GM12878 (cell line): Measurements from ENCODE around the gene ARPC1A. TPM values are rescaled to one million over a fixed set of nuclear protein-coding genes. Genes with fewer than 3 reads are reported as not detected.
"Not testable (repeated sequence)": the region's sequence is repeated elsewhere in the genome, so short reads cannot be mapped to it uniquely, and the experiment has no call there.

Source experiments
- ATAC-seq: fragments of 200-7000 bp; cut with Tn5 transposase; 3 replicates; pipeline ENCODE4 v1.9.1; 2020; ENCODE audit warnings: mild to moderate bottlenecking, moderate library complexity
- BruUV-seq: library from RNA; stranded (reverse); fragments of 400-500 nt; replicated peaks from 2 replicates; lab custom pipeline; 2021; lab: Mats Ljungman, UMichigan
- CTCF ChIA-PET: fragments of 300-600 bp; sonication (Branson Sonifier 250); formaldehyde crosslinking; extraction: SDS; loops from one replicate; lab custom pipeline; 2021; ENCODE audit warnings: inconsistent platforms; lab: Yijun Ruan, JAX
- POLR2A ChIA-PET: fragments of 350-600 bp; formaldehyde crosslinking; extraction: SDS; loops from one replicate; lab custom pipeline; 2021; ENCODE audit warnings: inconsistent platforms; lab: Charles Lee
- RAD21 ChIA-PET: fragments of 300-600 bp; sonication (Branson Sonifier 250); formaldehyde crosslinking; loops from one replicate; lab custom pipeline; 2023; ENCODE audit warnings: antibody characterized with exemption; ENCODE audit not compliant: unreplicated experiment; lab: Charles Lee
- SMC1A ChIA-PET: fragments of 300-600 bp; sonication (Branson Sonifier 250); formaldehyde crosslinking; loops from one replicate; lab custom pipeline; 2023; ENCODE audit not compliant: unreplicated experiment, uncharacterized antibody; lab: Charles Lee
- DNase-seq: peaks from one replicate; pipeline ENCODE4 v3.0.0-alpha.2; 2011; ENCODE audit warnings: low read depth, low spot score
- FAIRE-seq: peaks from 3 replicates; lab custom pipeline; 2011; peaks lifted over from hg19 to GRCh38; lab: Jason Lieb, UNC
- H2AFZ ChIP-seq: 2 replicates; pipeline ENCODE4 v1.6.0; 2011; ENCODE audit warnings: low read depth, low read length, control low read depth; ENCODE audit not compliant: control insufficient read depth
- H3K27ac ChIP-seq: 2 replicates; pipeline ENCODE4 v1.5.1; 2011; ENCODE audit warnings: control low read depth; ENCODE audit not compliant: control insufficient read depth, insufficient read depth
- H3K27me3 ChIP-seq, 2 experiments: replicated peaks in 1 of 2; 2 replicates each; pipeline versions ENCODE4 v1.6.0 to v1.6.1; 2011; ENCODE audit warnings: low read length in 1 of 2; ENCODE audit not compliant: control insufficient read depth in 2 of 2, insufficient read depth in 2 of 2
- H3K36me3 ChIP-seq, 2 experiments: 2 replicates each; pipeline ENCODE4 v1.5.1; 2011; ENCODE audit warnings: low read length in 1 of 2; ENCODE audit not compliant: control insufficient read depth in 2 of 2, insufficient read depth in 2 of 2
- H3K4me1 ChIP-seq: 2 replicates; pipeline ENCODE4 v1.6.1; 2011; ENCODE audit warnings: mild to moderate bottlenecking, low read length, moderate library complexity, mixed read lengths; ENCODE audit not compliant: control insufficient read depth, insufficient read depth
- H3K4me2 ChIP-seq: 2 replicates; pipeline ENCODE4 v1.6.0; 2011; ENCODE audit warnings: control low read depth; ENCODE audit not compliant: control insufficient read depth, insufficient read depth
- H3K4me3 ChIP-seq: fragments of 200-600 bp; sonication (generic); 2 replicates; pipeline ENCODE4 v1.5.1; 2016
- H3K79me2 ChIP-seq: 2 replicates; pipeline ENCODE4 v1.6.0; 2011; ENCODE audit warnings: low read length; ENCODE audit not compliant: control insufficient read depth, insufficient read depth
- H3K9ac ChIP-seq: 2 replicates; pipeline ENCODE4 v1.8.0; 2011; ENCODE audit warnings: low read length, control low read depth, mixed read lengths; ENCODE audit not compliant: control insufficient read depth, insufficient read depth
- H3K9me3 ChIP-seq: replicated peaks from 3 replicates; pipeline ENCODE4 v1.5.1; 2011; ENCODE audit warnings: mild to moderate bottlenecking, low read length; ENCODE audit not compliant: control insufficient read depth, insufficient read depth
- H4K20me1 ChIP-seq: 2 replicates; pipeline ENCODE4 v1.6.0; 2011; ENCODE audit not compliant: control insufficient read depth, insufficient read depth
- ASH2L ChIP-seq: fragments of 300-600, 200-600 bp; sonication (generic); IDR thresholded peaks from 2 replicates; pipeline ENCODE4 v1.6.1; 2017; ENCODE audit warnings: low read depth, mild to moderate bottlenecking, borderline replicate concordance
- PRDM15 ChIP-seq: fragments of 450-650 bp; formaldehyde crosslinking; IDR thresholded peaks from 2 replicates; pipeline ENCODE4 v1.4.0; 2020; ENCODE audit warnings: mild to moderate bottlenecking, moderate library complexity
- WGBS: methylation state at CpG from one replicate; pipeline ENCODE4 v1.1.6; 2016; ENCODE audit warnings: low lambda C conversion rate; ENCODE audit not compliant: insufficient replicate concordance, insufficient coverage; ENCODE audit errors: missing lambda C conversion rate; 5-methylcytosine and 5-hydroxymethylcytosine counted together
- in situ Hi-C: fragments of 300-500 bp; cut with MboI; formaldehyde crosslinking; loops from 9 replicates; pipeline ENCODE4 v1.14.3; 2018; ENCODE audit warnings: mixed read lengths
- intact Hi-C: fragments of 100-400 bp; cut with micrococcal nuclease; formaldehyde crosslinking; loops from one replicate; pipeline ENCODE4 v1.14.2; 2022; ENCODE audit not compliant: unreplicated experiment
- polyA plus RNA-seq, 11 experiments: library from polyadenylated mRNA; depleted of rRNA in 4 of 11; unstranded in 6 of 11; stranded (reverse) in 5 of 11; fragments of >200 nt; fragmentation: Nextera tagmentation in 4 of 11; fragmentation: Illumina TruSeq in 1 of 11; extraction: Ambion mirVana in 4 of 11; extraction: Trizol in 1 of 11; gene quantifications; 1 replicate in 1 of 11; 2 replicates in 10 of 11; pipeline versions ENCODE4 v1.2.1 to v1.2.3, GENCODE V29; 2011 to 2016; ENCODE audit warnings: inconsistent platforms in 2 of 11, missing spikeins in 2 of 11, low read depth in 1 of 11
- total RNA-seq, 4 experiments: library from RNA; depleted of rRNA in 3 of 4; stranded (reverse); fragments of >200 nt in 3 of 4; fragmentation: Illumina TruSeq in 1 of 4; extraction: Trizol in 1 of 4; gene quantifications; 2 replicates each; pipeline versions ENCODE4 v1.2.1 to v1.2.3, GENCODE V29; 2013 to 2021
- TF ChIP-seq, protein P1 (sequence below): IDR thresholded peaks from 2 replicates; pipeline ENCODE4 v1.6.1; 2012; ENCODE audit warnings: low read length, inconsistent platforms

Gene ARPC1A
- total and polyA plus RNA-seq, 10 of the 15 experiments (the other 5 are each of a cell fraction or from before 2014, with no cell fraction given) = 42.3 to 152 (median 72.1) TPM

- TF ChIP-seq, protein P1, sequence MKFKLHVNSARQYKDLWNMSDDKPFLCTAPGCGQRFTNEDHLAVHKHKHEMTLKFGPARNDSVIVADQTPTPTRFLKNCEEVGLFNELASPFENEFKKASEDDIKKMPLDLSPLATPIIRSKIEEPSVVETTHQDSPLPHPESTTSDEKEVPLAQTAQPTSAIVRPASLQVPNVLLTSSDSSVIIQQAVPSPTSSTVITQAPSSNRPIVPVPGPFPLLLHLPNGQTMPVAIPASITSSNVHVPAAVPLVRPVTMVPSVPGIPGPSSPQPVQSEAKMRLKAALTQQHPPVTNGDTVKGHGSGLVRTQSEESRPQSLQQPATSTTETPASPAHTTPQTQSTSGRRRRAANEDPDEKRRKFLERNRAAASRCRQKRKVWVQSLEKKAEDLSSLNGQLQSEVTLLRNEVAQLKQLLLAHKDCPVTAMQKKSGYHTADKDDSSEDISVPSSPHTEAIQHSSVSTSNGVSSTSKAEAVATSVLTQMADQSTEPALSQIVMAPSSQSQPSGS = no peak
- TF ChIP-seq ASH2L = no peak
- TF ChIP-seq PRDM15 (CRISPR knock-in tag) = no peak
Measured at GRCh38 chr7:99357701-99358490, 32.2 kb downstream of the ARPC1A start (continued).

DNA sequence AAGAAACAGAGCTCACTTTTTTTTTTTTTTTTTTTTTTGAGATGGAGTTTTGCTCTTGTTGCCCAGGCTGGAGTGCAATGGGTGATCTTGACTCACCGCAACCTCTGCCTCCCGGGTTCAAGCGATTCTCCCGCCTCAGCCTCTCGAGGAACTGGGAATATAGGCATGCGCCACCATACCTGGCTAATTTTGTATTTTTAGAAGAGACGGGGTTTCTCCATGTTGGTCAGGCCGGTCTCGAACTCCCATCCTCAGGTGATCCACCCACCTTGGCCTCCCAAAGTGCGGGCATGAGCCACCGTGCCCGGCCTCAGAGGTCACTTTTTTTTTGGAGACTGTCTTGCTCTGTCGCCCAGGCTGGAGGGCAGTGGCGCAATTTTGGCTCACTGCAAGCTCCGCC is 32.8 kb downstream of the ARPC1A start:
- H3K4me2 ChIP-seq, FAIRE-seq, H3K4me1 ChIP-seq, H3K4me3 ChIP-seq, ATAC-seq, H3K27ac ChIP-seq, RAD21 ChIA-PET, H2AFZ ChIP-seq, H3K79me2 ChIP-seq, H3K9me3 ChIP-seq, H3K27me3 ChIP-seq, BruUV-seq, in situ Hi-C loops, intact Hi-C loops, H3K9ac ChIP-seq, H4K20me1 ChIP-seq, DNase-seq: not testable (repeated sequence)
- ChIA-PET POLR2A (interaction anchor here (1.0 kb wide), 1 partner anchor 37 kb away, joined by 4 read pairs; no protein-coding TSS in a partner anchor), SMC1A (interaction anchor here (1.0 kb wide), 1 partner anchor 20 kb away, joined by 4 read pairs; no protein-coding TSS in a partner anchor), CTCF (interaction anchor here (0.9 kb wide), 1 partner anchor 45 kb away, joined by 3 read pairs; no protein-coding TSS in a partner anchor)
- 97% methylated on average over 15 of the region's 15 CpGs for WGBS
- peaks cover 20 to 24% of the 10 kb centered on the region in 2 experiments for H3K36me3 ChIP-seq
